ENCODE data around the gene NEFH. TPM values are rescaled to one million over a fixed set of nuclear protein-coding genes. Genes with fewer than 3 reads are reported as not detected.

NEFH gene
- total RNA-seq, 4 donors from 2014 or later: 0.32 to 0.55 (median 0.37) TPM; not detected in 1

DNA sequence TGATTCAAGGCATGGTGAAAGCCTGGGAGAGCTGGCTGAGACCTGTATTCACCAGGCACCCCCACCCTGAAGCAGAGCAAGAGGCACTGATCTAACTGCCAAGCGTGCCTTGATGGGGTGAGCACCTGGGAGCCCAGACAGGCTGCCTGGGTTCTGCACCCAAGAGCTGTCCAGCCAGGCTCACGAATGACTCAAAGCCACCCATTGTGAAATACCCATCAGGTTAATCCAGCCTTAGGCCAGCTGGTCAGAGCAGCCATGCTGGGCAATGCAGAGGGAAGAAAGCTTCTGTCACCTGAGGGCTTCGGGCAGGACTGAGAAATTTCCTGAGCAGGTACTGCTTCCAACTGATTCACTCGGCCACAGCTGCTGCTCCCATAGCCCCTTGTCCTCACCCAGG lies 51.4 kb downstream of the NEFH start:
- in situ Hi-C loops (cut with MboI; ENCODE audit: low pct_ligation_motif_present in 1 of 4, low pct_unique_long_range_greater_than_20kb in 1 of 4, low sequenced_read_pairs in 3 of 4): no loop called here
- H3K9me3 ChIP-seq: no peaks in the 10 kb centered on the region
- TF ChIP-seq EP300 (IDR thresholded peaks at IDR 0.05; ENCODE audit: low read depth): no peak
- TF ChIP-seq, protein P1, sequence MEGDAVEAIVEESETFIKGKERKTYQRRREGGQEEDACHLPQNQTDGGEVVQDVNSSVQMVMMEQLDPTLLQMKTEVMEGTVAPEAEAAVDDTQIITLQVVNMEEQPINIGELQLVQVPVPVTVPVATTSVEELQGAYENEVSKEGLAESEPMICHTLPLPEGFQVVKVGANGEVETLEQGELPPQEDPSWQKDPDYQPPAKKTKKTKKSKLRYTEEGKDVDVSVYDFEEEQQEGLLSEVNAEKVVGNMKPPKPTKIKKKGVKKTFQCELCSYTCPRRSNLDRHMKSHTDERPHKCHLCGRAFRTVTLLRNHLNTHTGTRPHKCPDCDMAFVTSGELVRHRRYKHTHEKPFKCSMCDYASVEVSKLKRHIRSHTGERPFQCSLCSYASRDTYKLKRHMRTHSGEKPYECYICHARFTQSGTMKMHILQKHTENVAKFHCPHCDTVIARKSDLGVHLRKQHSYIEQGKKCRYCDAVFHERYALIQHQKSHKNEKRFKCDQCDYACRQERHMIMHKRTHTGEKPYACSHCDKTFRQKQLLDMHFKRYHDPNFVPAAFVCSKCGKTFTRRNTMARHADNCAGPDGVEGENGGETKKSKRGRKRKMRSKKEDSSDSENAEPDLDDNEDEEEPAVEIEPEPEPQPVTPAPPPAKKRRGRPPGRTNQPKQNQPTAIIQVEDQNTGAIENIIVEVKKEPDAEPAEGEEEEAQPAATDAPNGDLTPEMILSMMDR (IDR thresholded peaks at IDR 0.05): no peak
- no peak for TF ChIP-seq POLR2AphosphoS5 (IDR thresholded peaks at IDR 0.05)
- no peak for TF ChIP-seq POLR2A (IDR thresholded peaks at IDR 0.05)
- peaks cover 0 to 91% (median 33%) of the 10 kb centered on the region in 4 donors for H3K36me3 ChIP-seq
- H3K4me3 ChIP-seq: no peak overlapping the region
- no peaks in the 10 kb centered on the region for H3K27me3 ChIP-seq
- intact Hi-C loops (cut with DNase I; ENCODE audit: low total_unique reads): no loop called here
- H3K4me1 ChIP-seq: no peaks in the 10 kb centered on the region
- 89 to 100% methylated on average over 1 to 4 of the region's 4 CpGs for WGBS, 2 donors (ENCODE audit: low coverage in 1 of 2)
- no peak overlapping the region for H3K27ac ChIP-seq
- DNase-seq: no peak

DNA sequence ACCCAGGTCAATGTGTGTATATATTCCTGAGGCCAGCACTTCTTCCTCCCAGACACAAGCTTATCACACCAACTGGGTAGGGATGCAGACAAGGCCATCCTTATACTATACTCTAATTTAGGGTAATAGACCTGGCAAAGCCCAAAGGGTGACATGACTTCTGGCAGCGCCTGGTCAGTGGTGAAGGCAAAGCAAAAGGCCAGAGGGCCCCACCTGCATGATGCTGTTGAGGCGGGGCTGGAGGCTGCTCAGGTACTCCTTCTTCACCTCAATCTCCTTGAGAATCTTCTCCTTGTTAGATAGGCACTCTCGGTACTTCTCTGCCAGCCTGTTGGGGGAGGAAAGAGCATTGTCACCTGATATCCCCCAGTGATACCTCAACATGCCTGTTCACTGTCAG lies 56.4 kb downstream of the NEFH start:
- no peak overlapping the region for H3K27ac ChIP-seq
- WGBS, 2 donors (ENCODE audit: low coverage in 1 of 2): 93 to 100% methylated on average over 1 to 3 of the region's 3 CpGs
- DNase-seq: no peak
- H3K4me3 ChIP-seq: no peak overlapping the region
- in situ Hi-C loops (cut with MboI; ENCODE audit: low pct_ligation_motif_present in 1 of 4, low pct_unique_long_range_greater_than_20kb in 1 of 4, low sequenced_read_pairs in 3 of 4) (no loop called here), intact Hi-C loops (cut with DNase I; ENCODE audit: low total_unique reads) (no loop called here)
- H3K36me3 ChIP-seq: peaks cover 0 to 81% (median 38%) of the 10 kb centered on the region in 4 donors
- no peaks in the 10 kb centered on the region for H3K27me3 ChIP-seq
- H3K4me1 ChIP-seq: no peaks in the 10 kb centered on the region
- TF ChIP-seq EP300 (IDR thresholded peaks at IDR 0.05; ENCODE audit: low read depth) (no peak), POLR2AphosphoS5 (IDR thresholded peaks at IDR 0.05) (no peak), POLR2A (IDR thresholded peaks at IDR 0.05) (no peak)
- TF ChIP-seq, protein P1 (IDR thresholded peaks at IDR 0.05): no peak
- no peaks in the 10 kb centered on the region for H3K9me3 ChIP-seq

DNA sequence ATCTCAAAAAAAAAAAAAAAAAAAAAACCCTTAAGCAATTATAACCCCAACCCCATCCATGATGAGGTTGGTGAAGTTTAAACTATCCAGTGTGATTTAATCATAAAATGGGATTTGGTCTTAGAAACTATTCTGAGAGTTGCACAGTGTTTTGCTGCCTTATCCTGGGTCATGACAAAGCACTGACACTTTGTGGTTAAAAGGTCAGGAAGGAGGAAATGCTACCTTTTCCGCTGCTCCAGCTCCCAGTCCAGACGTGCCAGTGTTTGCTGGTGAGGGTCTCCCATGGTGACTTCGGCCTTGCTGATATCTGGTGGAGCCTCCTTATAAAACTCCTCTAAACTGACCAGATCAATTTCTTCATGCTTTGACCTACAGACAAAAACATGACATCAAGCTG lies 59.1 kb downstream of the NEFH start:
- Histone ChIP-seq H3K4me1 (no peaks in the 10 kb centered on the region), H3K36me3 (peaks cover 0 to 63% (median 31%) of the 10 kb centered on the region in 4 donors), H3K27me3 (no peaks in the 10 kb centered on the region), H3K9me3 (no peaks in the 10 kb centered on the region), H3K4me3 (no peak overlapping the region), H3K27ac (no peak overlapping the region)
- DNase-seq: no peak
- TF ChIP-seq, protein P1 (IDR thresholded peaks at IDR 0.05): no peak
- no peak for TF ChIP-seq POLR2AphosphoS5 (IDR thresholded peaks at IDR 0.05)
- no peak for TF ChIP-seq EP300 (IDR thresholded peaks at IDR 0.05; ENCODE audit: low read depth)
- TF ChIP-seq POLR2A (IDR thresholded peaks at IDR 0.05): no peak
- in situ Hi-C loops (cut with MboI; ENCODE audit: low pct_ligation_motif_present in 1 of 4, low pct_unique_long_range_greater_than_20kb in 1 of 4, low sequenced_read_pairs in 3 of 4) (no loop called here), intact Hi-C loops (cut with DNase I; ENCODE audit: low total_unique reads) (no loop called here)
- WGBS, 2 donors (ENCODE audit: low coverage in 1 of 2): 77% methylated on average over 3 of the region's 3 CpGs; no CpG with 5 or more reads in 1 of the 2 donors

Other genes with a start within 250 kb of the NEFH start
- 100 to 1,000 TPM in 1 of 4 donors, 10 to 100 TPM in 3; 20.9 to 131 (median 31.5) TPM for gene RHBDD3, start 212.2 kb upstream of the NEFH start, total RNA-seq
- gene EWSR1, start 211.9 kb upstream of the NEFH start, total RNA-seq: 100 to 1,000 TPM; 196 to 318 (median 205) TPM
- 10 to 100 TPM; 21.1 to 81.0 (median 43.6) TPM for gene GAS2L1, start 173.6 kb upstream of the NEFH start, total RNA-seq
- 1 to 10 TPM in 3 of 4 donors, not detected in 1; 1.2 to 5.0 (median 2.4) TPM for gene RASL10A, start 164.5 kb upstream of the NEFH start, total RNA-seq
- 100 to 1,000 TPM in 2 of 4 donors, 10 to 100 TPM in 2; 45.6 to 107 (median 92.4) TPM for gene AP1B1, start 91.6 kb upstream of the NEFH start, total RNA-seq
- not detected for gene RFPL1, start 41.6 kb upstream of the NEFH start, total RNA-seq
- 10 to 100 TPM; 22.4 to 43.7 (median 27.0) TPM for gene THOC5, start 73.5 kb downstream of the NEFH start, total RNA-seq
- gene NIPSNAP1, start 100.9 kb downstream of the NEFH start, total RNA-seq: 10 to 100 TPM in 3 of 4 donors, 1 to 10 TPM in 1; 9.0 to 39.2 (median 23.4) TPM
- 10 to 100 TPM; 14.6 to 60.1 (median 34.7) TPM for gene NF2, start 123.4 kb downstream of the NEFH start, total RNA-seq
- gene CABP7, start 239.8 kb downstream of the NEFH start, total RNA-seq: not detected

Measured in transverse colon (tissue), 4 donors.